HepG2 (cell line): ENCODE results near the gene DOCK1. TPM values are rescaled to one million over a fixed set of nuclear protein-coding genes. Genes with fewer than 3 reads are reported as not detected.

ENCODE experiments used
- ATAC-seq: fragments of 200-7000 bp; cut with Tn5 transposase; 3 replicates; pipeline ENCODE4 v1.9.1; 2020; ENCODE audit warnings: mild to moderate bottlenecking, moderate library complexity
- BruUV-seq: library from RNA; stranded (reverse); fragments of 400-500 nt; replicated peaks from 2 replicates; lab custom pipeline; 2021; lab: Mats Ljungman, UMichigan
- CTCF ChIA-PET: fragments of 300-600 bp; formaldehyde crosslinking; extraction: SDS; loops from one replicate; lab custom pipeline; 2021; ENCODE audit warnings: low total read pairs, inconsistent platforms, low intra/inter-chr PET ratio; lab: Yijun Ruan, JAX
- POLR2A ChIA-PET: fragments of 350-600 bp; sonication (Branson Sonifier 250); formaldehyde crosslinking; loops from one replicate; lab custom pipeline; 2020; ENCODE audit warnings: antibody characterized with exemption, inconsistent platforms; lab: Yijun Ruan, JAX
- DNase-seq: peaks from one replicate; pipeline ENCODE4 v3.0.0-alpha.2; 2015; ENCODE audit warnings: low spot score
- FAIRE-seq: peaks from 3 replicates; lab custom pipeline; 2011; peaks lifted over from hg19 to GRCh38; lab: Jason Lieb, UNC
- H2AFZ ChIP-seq: one replicate; pipeline ENCODE4 v1.6.1; 2011; ENCODE audit warnings: low read length, inconsistent platforms
- H3K27ac ChIP-seq: fragments of 300-600 bp; 3 replicates; pipeline ENCODE4 v1.8.0; 2011; ENCODE audit warnings: mixed run types, mild to moderate bottlenecking, mixed read lengths, low read length, inconsistent platforms; ENCODE audit not compliant: insufficient read depth; ENCODE audit errors: extremely low read length
- H3K27me3 ChIP-seq, 2 experiments: fragments of 200-600 bp in 1 of 2; 2 replicates in 1 of 2; 3 replicates in 1 of 2; pipeline versions ENCODE4 v1.6.0 to v1.8.0; 2011; ENCODE audit warnings: low read length in 2 of 2, mild to moderate bottlenecking in 2 of 2, moderate library complexity in 2 of 2, inconsistent platforms in 1 of 2; ENCODE audit not compliant: insufficient read depth in 2 of 2, control insufficient read depth in 1 of 2
- H3K36me3 ChIP-seq, 2 experiments: fragments of 200-600 bp in 1 of 2; replicated peaks in 1 of 2; 2 replicates in 1 of 2; 3 replicates in 1 of 2; pipeline versions ENCODE4 v1.5.1 to v1.8.0; 2011; ENCODE audit warnings: low read length in 2 of 2, inconsistent platforms in 1 of 2; ENCODE audit not compliant: insufficient read depth in 2 of 2, control insufficient read depth in 1 of 2
- H3K4me1 ChIP-seq: 2 replicates; pipeline ENCODE4 v1.5.1; 2012; ENCODE audit warnings: low read length, inconsistent platforms; ENCODE audit not compliant: insufficient read depth
- H3K4me2 ChIP-seq: 2 replicates; pipeline ENCODE4 v1.6.0; 2011; ENCODE audit warnings: low read depth, low read length, inconsistent platforms
- H3K4me3 ChIP-seq, 3 experiments: fragments of 200-600 bp in 1 of 3; sonication (generic), shearing (Covaris generic) in 1 of 3; replicated peaks in 1 of 3; 2 replicates each; pipeline ENCODE4 v1.5.1; 2011 to 2016; ENCODE audit warnings: low read length in 3 of 3, inconsistent platforms in 2 of 3, low read depth in 2 of 3, mild to moderate bottlenecking in 2 of 3, control low read depth in 1 of 3, mixed read lengths in 1 of 3; ENCODE audit not compliant: insufficient read depth in 1 of 3
- H3K79me2 ChIP-seq: one replicate; pipeline ENCODE4 v1.6.1; 2011; ENCODE audit warnings: low read length, inconsistent platforms; ENCODE audit not compliant: insufficient read depth
- H3K9ac ChIP-seq: 2 replicates; pipeline ENCODE4 v1.6.0; 2011; ENCODE audit warnings: mild to moderate bottlenecking, low read depth, low read length, inconsistent platforms; ENCODE audit not compliant: insufficient read depth
- H3K9me3 ChIP-seq: 2 replicates; pipeline ENCODE4 v1.5.1; 2012; ENCODE audit warnings: mild to moderate bottlenecking, low read length
- H4K20me1 ChIP-seq: 2 replicates; pipeline ENCODE4 v1.6.0; 2011; ENCODE audit warnings: inconsistent platforms, mild to moderate bottlenecking, low read length, moderate library complexity; ENCODE audit not compliant: insufficient read depth
- JARID2 ChIP-seq: sonication (generic); formaldehyde crosslinking; IDR thresholded peaks from 2 replicates; pipeline ENCODE4 v1.8.1; 2023; ENCODE audit warnings: missing genetic modification reagents, inconsistent platforms; ENCODE audit not compliant: insufficient replicate concordance
- NFYC ChIP-seq: IDR thresholded peaks from 2 replicates; pipeline ENCODE4 v1.6.1; 2016; ENCODE audit warnings: missing genetic modification reagents, missing compliant biosample characterization
- ZNF142 ChIP-seq: sonication (generic); formaldehyde crosslinking; IDR thresholded peaks from 2 replicates; pipeline ENCODE4 v1.4.0; 2020; ENCODE audit warnings: missing genetic modification reagents
- ZNF354B ChIP-seq: sonication (generic); formaldehyde crosslinking; IDR thresholded peaks from 2 replicates; pipeline ENCODE4 v1.8.0; 2022; ENCODE audit warnings: mild to moderate bottlenecking, missing genetic modification reagents
- ZNF564 ChIP-seq: sonication (generic); formaldehyde crosslinking; IDR thresholded peaks from 2 replicates; pipeline ENCODE4 v1.8.1; 2023; ENCODE audit warnings: mild to moderate bottlenecking, missing genetic modification reagents
- WGBS: methylation state at CpG from one replicate; pipeline ENCODE4 v1.1.6; 2017; ENCODE audit warnings: low lambda C conversion rate; 5-methylcytosine and 5-hydroxymethylcytosine counted together
- in situ Hi-C: cut with HindIII; loops from 2 replicates; pipeline ENCODE4 v1.10.0; 2017; ENCODE audit warnings: low pct_unique_long_range_greater_than_20kb; ENCODE audit not compliant: extremely low pct_ligation_motif_present
- intact Hi-C: fragments of 100-400 bp; cut with micrococcal nuclease; formaldehyde crosslinking; loops from one replicate; pipeline ENCODE4 v1.10.0; 2022; ENCODE audit not compliant: unreplicated experiment
- polyA plus RNA-seq, 8 experiments: library from polyadenylated mRNA; depleted of rRNA in 3 of 8; stranded (reverse) in 7 of 8; unstranded in 1 of 8; fragments of >200 nt; fragmentation: Illumina TruSeq in 4 of 8; extraction: Trizol in 4 of 8; gene quantifications; 2 replicates each; pipeline versions ENCODE4 v1.2.1 to v1.2.3, GENCODE V29; 2011 to 2016; ENCODE audit warnings: low read depth in 4 of 8, missing spikeins in 1 of 8, mixed read lengths in 1 of 8; ENCODE audit not compliant: insufficient read depth in 1 of 8
- total RNA-seq, 5 experiments: library from RNA; depleted of rRNA; stranded (reverse); fragments of >200 nt; fragmentation: Illumina TruSeq; extraction: Trizol; gene quantifications; 2 replicates each; pipeline ENCODE4 v1.2.3, GENCODE V29; 2016; ENCODE audit warnings: low read depth in 1 of 5
- TF ChIP-seq, protein P1 (sequence below): sonication (generic); formaldehyde crosslinking; IDR thresholded peaks from 2 replicates; pipeline ENCODE4 v1.8.0; 2023; ENCODE audit warnings: mild to moderate bottlenecking, missing genetic modification reagents

The DOCK1 gene
- total and polyA plus RNA-seq, 2 of the 13 experiments (the other 11 are each of a cell fraction or from before 2014, with no cell fraction given): 8.3 to 25.5 TPM

GRCh38 chr10:127024685-127025435 is 119.6 kb downstream of the DOCK1 start:
- Histone ChIP-seq H3K79me2 (no peaks in the 10 kb centered on the region), H3K27ac (no peak overlapping the region), H3K4me1 (no peaks in the 10 kb centered on the region), H3K4me3 (no peak overlapping the region), H2AFZ (no peak overlapping the region), H3K36me3 (peaks cover 3 to 46% of the 10 kb centered on the region in 2 experiments), H3K9me3 (no peaks in the 10 kb centered on the region), H4K20me1 (no peaks in the 10 kb centered on the region), H3K27me3 (no peaks in the 10 kb centered on the region), H3K4me2 (no peak overlapping the region), H3K9ac (no peak overlapping the region)
- no peak for ATAC-seq
- in situ Hi-C loops: no loop called here
- intact Hi-C loops: no loop called here
- TF ChIP-seq ZNF142 (no peak), ZNF564 (CRISPR knock-in tag) (no peak), ZNF354B (CRISPR knock-in tag) (no peak), JARID2 (no peak), NFYC (CRISPR knock-in tag) (no peak)
- TF ChIP-seq, protein P1, sequence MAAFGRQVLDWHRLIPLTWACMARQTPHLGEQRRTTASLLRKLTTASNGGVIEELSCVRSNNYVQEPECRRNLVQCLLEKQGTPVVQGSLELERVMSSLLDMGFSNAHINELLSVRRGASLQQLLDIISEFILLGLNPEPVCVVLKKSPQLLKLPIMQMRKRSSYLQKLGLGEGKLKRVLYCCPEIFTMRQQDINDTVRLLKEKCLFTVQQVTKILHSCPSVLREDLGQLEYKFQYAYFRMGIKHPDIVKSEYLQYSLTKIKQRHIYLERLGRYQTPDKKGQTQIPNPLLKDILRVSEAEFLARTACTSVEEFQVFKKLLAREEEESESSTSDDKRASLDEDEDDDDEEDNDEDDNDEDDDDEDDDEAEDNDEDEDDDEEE: no peak
- no peak for DNase-seq
- POLR2A ChIA-PET: no interaction called here
- 91% methylated on average over 13 of the region's 13 CpGs for WGBS
- BruUV-seq: no TSS peak
- no peak for FAIRE-seq
- CTCF ChIA-PET: no interaction called here
